ENCODE measurements around the gene OR8D1. TPM values are rescaled to one million over a fixed set of nuclear protein-coding genes. Genes with fewer than 3 reads are reported as not detected.
"Not testable (repeated sequence)": the region's sequence is repeated elsewhere in the genome, so short reads cannot be mapped to it uniquely, and the experiment has no call there.

The OR8D1 gene
- total RNA-seq, 1 donor from 2014 or later: not detected

- H3K9me3 Mint-ChIP-seq: peaks cover 11% of the 10 kb centered on the region
- H3K27me3 Mint-ChIP-seq (ENCODE audit: low read depth): no peaks in the 10 kb centered on the region
- no peak for TF ChIP-seq CTCF (IDR thresholded peaks at IDR 0.05; ENCODE audit: unreplicated experiment)
- no peak overlapping the region for H3K4me3 Mint-ChIP-seq
- DNase-seq (ENCODE audit: low spot score in 2 of 2, unreplicated experiment in 2 of 2): no peak
- H3K36me3 Mint-ChIP-seq: no peaks in the 10 kb centered on the region
- no peaks in the 10 kb centered on the region for H3K4me1 Mint-ChIP-seq
- no peak overlapping the region for H3K27ac Mint-ChIP-seq
These were observed 37.7 kb downstream of the OR8D1 start for GRCh38 chr11:124276081-124276480.

DNA sequence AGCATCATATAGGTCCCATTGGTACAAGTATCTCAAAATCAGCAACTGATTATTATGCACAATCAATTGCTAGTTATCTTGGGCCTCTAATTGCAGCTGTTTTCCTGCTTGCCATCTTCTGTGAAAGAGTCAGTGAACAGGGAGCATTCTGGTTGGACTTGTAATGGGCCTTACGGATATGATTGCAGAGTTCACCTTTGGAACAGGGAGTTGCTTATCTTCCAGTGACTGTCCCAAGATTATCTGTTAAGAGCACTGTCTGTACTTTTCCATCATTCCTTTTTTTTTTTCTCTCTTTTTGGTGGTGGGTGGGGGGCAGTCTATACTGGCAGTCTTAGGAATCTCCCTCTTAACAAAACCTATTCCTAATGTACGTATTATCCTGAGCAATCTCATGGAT lies 39.7 kb downstream of the OR8D1 start:
- Mint-ChIP-seq H3K27me3 (ENCODE audit: low read depth) (no peaks in the 10 kb centered on the region), H3K9me3 (no peaks in the 10 kb centered on the region), H3K27ac (no peak overlapping the region), H3K36me3 (no peaks in the 10 kb centered on the region), H3K4me1 (no peaks in the 10 kb centered on the region), H3K4me3 (no peak overlapping the region)
- no peak for DNase-seq (ENCODE audit: low spot score in 2 of 2, unreplicated experiment in 2 of 2)
- no peak for TF ChIP-seq CTCF (IDR thresholded peaks at IDR 0.05; ENCODE audit: unreplicated experiment)

DNA sequence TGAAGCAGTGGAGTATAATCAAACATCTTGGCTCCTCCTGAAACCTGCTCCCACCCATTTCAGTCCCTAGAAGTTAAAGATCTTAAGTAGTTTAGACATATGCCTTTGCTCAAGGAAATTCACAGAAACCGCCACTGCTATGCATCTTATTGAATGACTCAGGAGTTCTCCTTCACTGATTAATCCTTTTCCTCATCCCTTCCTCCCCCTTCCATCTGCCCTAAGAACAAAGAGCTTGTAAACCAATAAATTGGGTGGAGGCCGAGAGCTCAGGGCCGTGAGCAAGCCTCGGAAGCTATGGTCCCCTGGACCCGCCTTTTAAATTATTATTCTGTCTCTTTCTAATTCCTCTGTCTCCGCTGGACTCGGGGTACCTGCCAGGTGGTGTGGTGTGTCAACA lies 42.9 kb downstream of the OR8D1 start:
- H3K4me1 Mint-ChIP-seq; H3K4me3 Mint-ChIP-seq; H3K27ac Mint-ChIP-seq; H3K36me3 Mint-ChIP-seq; H3K27me3 Mint-ChIP-seq (ENCODE audit: low read depth); DNase-seq (ENCODE audit: low spot score in 2 of 2, unreplicated experiment in 2 of 2); H3K9me3 Mint-ChIP-seq: not testable (repeated sequence)

GRCh38 chr11:124265041-124265440 lies 48.7 kb downstream of the OR8D1 start:
- H3K4me1 Mint-ChIP-seq; H3K36me3 Mint-ChIP-seq; H3K9me3 Mint-ChIP-seq; H3K27me3 Mint-ChIP-seq (ENCODE audit: low read depth); DNase-seq (ENCODE audit: low spot score in 2 of 2, unreplicated experiment in 2 of 2); H3K27ac Mint-ChIP-seq; H3K4me3 Mint-ChIP-seq: not testable (repeated sequence)

DNA sequence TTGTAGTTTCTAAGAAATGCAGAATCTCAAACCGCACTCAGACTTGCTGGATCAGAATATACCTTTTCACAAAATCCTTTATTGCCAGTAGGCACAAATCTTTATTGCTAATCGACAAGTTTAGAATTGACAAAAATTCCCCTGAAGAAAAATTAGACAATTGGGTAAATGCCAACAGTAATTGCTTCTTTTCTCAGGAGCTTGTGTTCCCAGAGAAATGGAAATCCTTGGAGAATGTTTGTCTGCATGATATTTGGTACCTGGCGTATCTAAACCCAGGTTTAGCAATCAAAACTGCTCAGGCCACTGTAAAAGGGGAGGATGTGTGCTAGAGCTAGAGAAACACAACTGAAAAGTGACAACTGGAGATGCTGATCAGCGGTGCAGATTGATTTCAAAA lies 57.7 kb downstream of the OR8D1 start, which contains the start of gene OR8G5:
Gene OR8G5 (plus strand): TSS at position 301 of the 400 bp plus-strand sequence. CDS start 8,556 bp downstream, outside the sequence.
- no peaks in the 10 kb centered on the region for H3K4me1 Mint-ChIP-seq
- no peak for TF ChIP-seq CTCF (IDR thresholded peaks at IDR 0.05; ENCODE audit: unreplicated experiment)
- H3K4me3 Mint-ChIP-seq: no peak within 1 kb of the TSS
- DNase-seq (ENCODE audit: low spot score in 2 of 2, unreplicated experiment in 2 of 2): no peak
- H3K36me3 Mint-ChIP-seq: no peaks in the 10 kb centered on the region
- H3K27ac Mint-ChIP-seq: no peak within 1 kb of the TSS
- H3K27me3 Mint-ChIP-seq (ENCODE audit: low read depth): peaks cover 18% of the 10 kb centered on the region
- no peaks in the 10 kb centered on the region for H3K9me3 Mint-ChIP-seq

Other genes with a start within 250 kb of the OR8D1 start
- 13.4 to 14.2 TPM (median 14.2 TPM) in 3 replicates for gene VWA5A, start 198.5 kb downstream of the OR8D1 start, total RNA-seq
- gene OR10D3, start 130.6 kb downstream of the OR8D1 start, total RNA-seq: not detected in 3 replicates
- gene OR8G1, start 72.9 kb downstream of the OR8D1 start, total RNA-seq: not detected in 3 replicates
- not detected in 3 replicates for gene OR8G5, start 57.6 kb downstream of the OR8D1 start, total RNA-seq
- gene OR8D2, start 6.2 kb upstream of the OR8D1 start, total RNA-seq: not detected in 3 replicates
- gene OR8B2, start 70.5 kb upstream of the OR8D1 start, total RNA-seq: not detected in 3 replicates
- gene OR8B3, start 85.1 kb upstream of the OR8D1 start, total RNA-seq: not detected in 3 replicates
- not detected in 3 replicates for gene OR8B4, start 110.9 kb upstream of the OR8D1 start, total RNA-seq
- not detected in 3 replicates for gene OR8B8, start 131.7 kb upstream of the OR8D1 start, total RNA-seq
- gene OR8B12, start 229.7 kb upstream of the OR8D1 start, total RNA-seq: not detected in 3 replicates